Measurements from ENCODE around the gene SLCO2B1. TPM values are rescaled to one million over a fixed set of nuclear protein-coding genes. Genes with fewer than 3 reads are reported as not detected.

SLCO2B1 gene
- total RNA-seq, 4 donors from 2014 or later, result 72.9 to 165 (median 111) TPM

DNA sequence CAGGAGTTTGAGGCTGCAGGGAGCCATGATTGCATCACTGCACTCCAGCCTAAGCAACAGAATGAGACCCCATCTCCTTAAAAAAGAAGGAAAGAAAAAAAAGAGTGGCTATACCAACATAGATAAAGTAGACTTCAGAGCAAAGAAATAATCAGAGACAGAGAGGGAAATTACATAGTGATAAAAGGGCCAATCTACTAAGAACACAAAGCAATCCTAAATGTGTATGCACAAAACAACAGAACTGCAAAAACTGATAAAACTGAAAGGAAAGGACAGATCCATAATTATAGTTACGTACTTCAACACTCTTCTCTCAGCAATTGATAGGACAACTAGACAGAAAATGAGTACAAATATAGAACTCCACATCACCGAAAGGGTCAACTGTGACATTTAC, 36.4 kb upstream of the SLCO2B1 start:
- DNase-seq, result no peak
- H3K4me3 ChIP-seq, result no peak overlapping the region
- WGBS, 2 donors (ENCODE audit: low coverage in 1 of 2), result 86 to 94% methylated on average over 2 of the region's 2 CpGs
- intact Hi-C loops (cut with DNase I; ENCODE audit: low total_unique reads) (no loop called here), in situ Hi-C loops (cut with MboI; ENCODE audit: low pct_ligation_motif_present in 1 of 4, low pct_unique_long_range_greater_than_20kb in 1 of 4, low sequenced_read_pairs in 3 of 4) (no loop called here)
- H3K4me1 ChIP-seq, result no peaks in the 10 kb centered on the region
- H3K27ac ChIP-seq, result no peak overlapping the region
- no peaks in the 10 kb centered on the region for H3K27me3 ChIP-seq
- H3K9me3 ChIP-seq, result peaks cover 0 to 3% of the 10 kb centered on the region in 2 donors
- TF ChIP-seq POLR2AphosphoS5 (IDR thresholded peaks at IDR 0.05) (no peak), EP300 (IDR thresholded peaks at IDR 0.05; ENCODE audit: low read depth) (no peak), POLR2A (IDR thresholded peaks at IDR 0.05) (no peak)
- TF ChIP-seq, protein P1, sequence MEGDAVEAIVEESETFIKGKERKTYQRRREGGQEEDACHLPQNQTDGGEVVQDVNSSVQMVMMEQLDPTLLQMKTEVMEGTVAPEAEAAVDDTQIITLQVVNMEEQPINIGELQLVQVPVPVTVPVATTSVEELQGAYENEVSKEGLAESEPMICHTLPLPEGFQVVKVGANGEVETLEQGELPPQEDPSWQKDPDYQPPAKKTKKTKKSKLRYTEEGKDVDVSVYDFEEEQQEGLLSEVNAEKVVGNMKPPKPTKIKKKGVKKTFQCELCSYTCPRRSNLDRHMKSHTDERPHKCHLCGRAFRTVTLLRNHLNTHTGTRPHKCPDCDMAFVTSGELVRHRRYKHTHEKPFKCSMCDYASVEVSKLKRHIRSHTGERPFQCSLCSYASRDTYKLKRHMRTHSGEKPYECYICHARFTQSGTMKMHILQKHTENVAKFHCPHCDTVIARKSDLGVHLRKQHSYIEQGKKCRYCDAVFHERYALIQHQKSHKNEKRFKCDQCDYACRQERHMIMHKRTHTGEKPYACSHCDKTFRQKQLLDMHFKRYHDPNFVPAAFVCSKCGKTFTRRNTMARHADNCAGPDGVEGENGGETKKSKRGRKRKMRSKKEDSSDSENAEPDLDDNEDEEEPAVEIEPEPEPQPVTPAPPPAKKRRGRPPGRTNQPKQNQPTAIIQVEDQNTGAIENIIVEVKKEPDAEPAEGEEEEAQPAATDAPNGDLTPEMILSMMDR (IDR thresholded peaks at IDR 0.05), result no peak
- H3K36me3 ChIP-seq, result no peaks in the 10 kb centered on the region

DNA sequence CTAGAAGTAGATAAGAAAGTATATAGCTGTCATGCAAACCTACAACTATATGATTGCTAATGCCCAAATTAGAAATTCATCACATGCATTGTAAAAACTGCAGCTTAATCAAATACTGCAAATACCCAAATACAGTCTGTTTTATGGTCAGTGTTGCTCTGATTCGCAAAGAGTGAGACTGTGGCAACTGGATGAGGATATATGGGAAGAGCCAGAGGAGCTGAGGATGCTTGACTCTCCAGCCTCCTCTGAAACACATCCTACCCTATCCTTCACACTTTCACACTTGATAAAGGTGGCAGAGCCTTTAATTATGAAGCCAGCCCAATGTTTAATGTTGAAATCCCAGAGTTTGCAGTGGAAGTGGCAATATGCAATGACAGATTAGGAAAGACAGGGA, 32.3 kb upstream of the SLCO2B1 start:
- TF ChIP-seq, protein P1 (IDR thresholded peaks at IDR 0.05), result no peak
- TF ChIP-seq EP300 (IDR thresholded peaks at IDR 0.05; ENCODE audit: low read depth) (no peak), POLR2AphosphoS5 (IDR thresholded peaks at IDR 0.05) (no peak), POLR2A (IDR thresholded peaks at IDR 0.05) (no peak)
- H3K4me3 ChIP-seq, result no peak overlapping the region
- intact Hi-C loops (cut with DNase I; ENCODE audit: low total_unique reads), result no loop called here
- H3K4me1 ChIP-seq, result no peaks in the 10 kb centered on the region
- H3K27ac ChIP-seq, result no peak overlapping the region
- H3K27me3 ChIP-seq, result no peaks in the 10 kb centered on the region
- 39% methylated on average over 1 of the region's 1 CpG; no CpG with 5 or more reads in 1 of the 2 donors for WGBS, 2 donors (ENCODE audit: low coverage in 1 of 2)
- in situ Hi-C loops (cut with MboI; ENCODE audit: low pct_ligation_motif_present in 1 of 4, low pct_unique_long_range_greater_than_20kb in 1 of 4, low sequenced_read_pairs in 3 of 4), result no loop called here
- DNase-seq, result no peak
- peaks cover 0 to 3% of the 10 kb centered on the region in 2 donors for H3K9me3 ChIP-seq
- no peaks in the 10 kb centered on the region for H3K36me3 ChIP-seq

DNA sequence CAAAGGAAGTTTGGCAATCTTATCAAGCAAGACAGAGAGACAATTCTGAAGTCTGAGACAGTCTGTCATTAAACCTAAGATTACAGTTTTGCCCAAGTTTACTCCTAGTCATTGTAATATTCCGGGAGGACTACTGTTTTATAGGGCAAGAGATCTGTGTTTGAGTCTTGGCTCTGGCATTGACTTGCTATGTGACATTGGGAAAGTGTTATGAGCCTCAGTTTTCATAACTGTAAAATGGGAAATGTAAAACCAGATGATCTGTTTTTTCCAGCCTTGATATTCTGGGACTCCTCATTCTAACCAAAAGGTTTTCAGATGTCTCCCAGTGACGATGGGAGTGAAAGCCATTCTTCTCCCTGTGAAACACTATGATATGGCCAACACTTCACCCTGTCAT, 24.3 kb upstream of the SLCO2B1 start:
- Histone ChIP-seq H3K36me3 (no peaks in the 10 kb centered on the region), H3K4me1 (no peaks in the 10 kb centered on the region), H3K27me3 (no peaks in the 10 kb centered on the region), H3K4me3 (no peak overlapping the region), H3K9me3 (no peaks in the 10 kb centered on the region), H3K27ac (no peak overlapping the region)
- in situ Hi-C loops (cut with MboI; ENCODE audit: low pct_ligation_motif_present in 1 of 4, low pct_unique_long_range_greater_than_20kb in 1 of 4, low sequenced_read_pairs in 3 of 4), result no loop called here
- no peak for DNase-seq
- intact Hi-C loops (cut with DNase I; ENCODE audit: low total_unique reads), result no loop called here
- WGBS, 2 donors (ENCODE audit: low coverage in 1 of 2), result 68 to 79% methylated on average over 2 of the region's 2 CpGs
- TF ChIP-seq, protein P1 (IDR thresholded peaks at IDR 0.05), result no peak
- no peak for TF ChIP-seq POLR2A (IDR thresholded peaks at IDR 0.05)
- no peak for TF ChIP-seq EP300 (IDR thresholded peaks at IDR 0.05; ENCODE audit: low read depth)
- no peak for TF ChIP-seq POLR2AphosphoS5 (IDR thresholded peaks at IDR 0.05)

DNA sequence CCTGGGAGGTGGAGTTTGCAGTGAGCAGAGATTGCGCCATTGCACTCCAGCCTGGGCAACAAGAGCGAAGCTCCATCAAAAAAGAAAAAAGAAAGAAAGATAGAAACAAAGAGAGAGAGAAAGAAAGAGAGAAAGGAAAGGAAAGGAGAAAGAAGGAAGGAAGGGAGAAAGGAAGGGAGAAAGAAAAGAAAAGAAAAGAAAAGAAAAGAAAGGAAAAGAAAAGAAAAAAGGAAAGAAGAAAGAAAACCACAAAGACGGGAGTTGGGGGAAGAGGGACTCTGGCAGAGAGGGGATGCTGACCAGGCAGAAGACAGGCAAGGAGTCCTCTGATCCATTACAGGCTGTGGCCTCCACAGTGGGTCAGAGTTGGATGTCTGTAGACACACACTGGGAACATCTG, 18.8 kb upstream of the SLCO2B1 start:
- H3K4me3 ChIP-seq, result no peak overlapping the region
- no peaks in the 10 kb centered on the region for H3K36me3 ChIP-seq
- no peaks in the 10 kb centered on the region for H3K4me1 ChIP-seq
- 57 to 87% methylated on average over 1 to 3 of the region's 3 CpGs for WGBS, 2 donors (ENCODE audit: low coverage in 1 of 2)
- intact Hi-C loops (cut with DNase I; ENCODE audit: low total_unique reads), result no loop called here
- TF ChIP-seq POLR2AphosphoS5 (IDR thresholded peaks at IDR 0.05) (no peak), EP300 (IDR thresholded peaks at IDR 0.05; ENCODE audit: low read depth) (no peak), POLR2A (IDR thresholded peaks at IDR 0.05) (no peak)
- TF ChIP-seq, protein P1 (IDR thresholded peaks at IDR 0.05), result no peak
- no peaks in the 10 kb centered on the region for H3K9me3 ChIP-seq
- no peak overlapping the region for H3K27ac ChIP-seq
- in situ Hi-C loops (cut with MboI; ENCODE audit: low pct_ligation_motif_present in 1 of 4, low pct_unique_long_range_greater_than_20kb in 1 of 4, low sequenced_read_pairs in 3 of 4), result loop anchor here in 1 of 4 donors (10.0 kb wide), 1 partner anchor 107 kb away; no protein-coding TSS in a partner anchor
- no peaks in the 10 kb centered on the region for H3K27me3 ChIP-seq
- no peak for DNase-seq

Data from transverse colon (tissue), 4 donors.